Hepatic stellate cell (primary cell): Measurements from ENCODE around the gene UNC50.
"Not testable (repeated sequence)": the region's sequence is repeated elsewhere in the genome, so short reads cannot be mapped to it uniquely, and the experiment has no call there.

Source experiments
- DNase-seq: peaks from one replicate; pipeline ENCODE4 v3.0.0; 2011; ENCODE audit warnings: low spot score

UNC50 gene

DNA sequence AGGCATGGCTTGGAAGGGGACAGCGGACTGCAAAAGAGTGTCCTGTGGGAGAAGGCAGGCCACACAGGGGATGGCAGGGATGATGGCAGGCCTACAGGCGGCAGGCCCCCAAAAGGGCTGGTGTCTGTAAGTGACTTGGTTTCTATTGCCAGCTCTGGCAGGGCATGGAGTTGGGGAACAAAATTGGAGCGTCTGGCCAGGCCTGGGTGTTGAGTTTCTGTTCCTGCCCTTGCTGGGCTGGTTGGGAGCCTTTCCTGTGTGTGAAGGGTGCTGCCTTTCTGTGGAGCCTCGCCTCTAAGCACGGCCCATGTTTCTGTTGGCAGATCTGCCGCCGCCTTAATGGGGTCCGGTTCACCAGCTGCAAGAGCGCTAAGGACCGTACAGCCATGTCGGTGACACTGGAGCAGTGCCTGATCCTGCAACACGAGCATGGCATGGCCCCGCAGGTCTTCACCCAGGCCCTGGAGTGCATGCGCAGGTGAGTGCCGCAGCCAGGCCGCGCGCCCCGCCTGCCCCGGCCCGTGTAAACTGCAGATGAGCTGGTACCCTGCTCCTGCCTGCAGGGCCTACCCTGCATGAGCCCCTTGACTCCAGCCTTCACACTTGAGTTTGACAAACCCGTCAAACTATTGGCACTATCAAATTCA, 31.6 kb upstream of the UNC50 start:
- DNase-seq: no peak

DNA sequence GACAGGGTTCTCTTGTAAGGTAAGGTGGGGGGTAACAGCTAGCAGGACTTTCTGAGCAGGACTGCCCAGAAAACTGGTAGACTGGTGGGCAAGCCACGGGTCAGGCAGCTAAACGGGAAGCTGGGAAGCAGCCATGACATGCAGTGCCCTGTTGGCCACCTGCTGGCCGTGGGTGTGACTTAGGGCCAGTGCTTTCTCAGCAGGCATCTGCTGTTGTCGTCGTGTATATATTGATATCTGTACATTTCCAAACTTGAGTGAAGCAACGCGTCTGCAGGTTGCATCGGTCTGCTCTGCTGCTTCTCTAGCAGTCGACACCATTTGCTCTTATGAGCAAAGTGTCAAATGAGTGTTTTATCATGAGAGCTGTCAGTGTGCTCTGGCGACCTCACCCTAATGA, 31.1 kb upstream of the UNC50 start:
- no peak for DNase-seq

DNA sequence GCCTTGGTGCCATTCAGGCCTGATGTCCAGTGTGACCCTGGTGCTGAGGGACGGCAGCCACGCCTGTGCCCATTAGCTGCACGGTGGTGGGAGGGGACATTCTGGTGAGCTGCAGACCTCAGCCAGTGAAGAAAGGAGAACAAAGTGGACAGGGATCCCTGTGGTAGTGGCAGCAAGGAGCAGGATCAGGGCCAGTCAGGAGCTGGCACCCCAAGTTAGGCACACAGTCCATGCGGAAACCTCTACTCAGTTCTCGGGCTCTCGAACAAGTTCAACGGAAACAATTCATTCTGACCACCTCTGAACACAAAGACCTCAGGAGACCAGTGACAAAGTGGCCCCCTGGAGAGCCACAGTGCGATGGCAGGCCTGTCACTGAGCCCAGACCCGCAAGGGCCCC, 30.2 kb upstream of the UNC50 start:
- no peak for DNase-seq

DNA sequence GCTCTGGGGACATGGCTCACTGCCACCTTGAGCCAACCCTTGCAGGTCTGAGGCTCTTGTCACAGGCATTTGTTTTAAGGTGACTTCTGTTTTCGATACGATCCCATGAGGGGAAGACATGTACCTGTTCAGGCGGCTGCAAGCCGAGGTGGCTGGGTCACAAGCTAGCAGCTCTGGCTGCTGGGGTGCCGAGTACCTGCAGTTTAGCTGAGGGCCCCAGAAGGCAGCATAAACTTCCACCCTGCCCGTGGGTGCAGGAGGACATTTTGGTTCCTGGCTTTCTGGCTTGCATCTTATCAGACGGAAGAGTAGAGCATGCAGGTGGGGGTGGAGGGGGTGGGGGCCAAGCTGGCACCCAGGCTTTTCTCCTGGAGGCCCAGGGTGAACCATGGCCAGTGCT, 28.5 kb upstream of the UNC50 start:
- no peak for DNase-seq

DNA sequence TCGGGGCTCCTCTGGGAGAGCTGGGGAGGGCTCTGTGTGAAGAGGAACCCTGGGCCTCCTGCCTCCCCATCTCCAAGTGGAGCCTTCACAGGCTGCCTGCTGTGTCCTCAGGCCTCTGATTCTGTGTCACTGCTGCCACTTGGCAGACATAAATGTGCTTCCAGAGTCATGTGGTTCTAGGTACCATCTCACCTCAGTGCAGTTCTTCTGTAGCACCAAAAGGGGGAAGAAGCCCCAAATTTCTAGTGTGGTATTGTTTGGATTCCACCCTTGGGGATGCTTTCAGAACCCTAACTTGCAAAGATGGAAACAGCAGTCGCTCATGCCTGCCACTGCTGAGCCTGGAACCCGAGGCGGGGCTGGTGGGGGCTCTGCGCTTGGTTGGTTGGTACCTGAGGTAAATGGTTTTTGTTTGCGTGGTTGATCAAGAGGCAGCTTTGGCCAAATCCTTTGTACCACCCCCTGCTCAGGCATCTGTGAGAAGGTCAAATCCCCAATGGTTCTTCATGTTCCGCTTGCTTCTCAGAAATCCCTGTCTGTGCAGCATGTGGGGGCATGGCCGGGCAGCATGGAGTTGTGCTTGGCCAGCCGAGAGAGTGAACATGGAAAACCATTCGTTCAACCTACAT, 27.6 kb upstream of the UNC50 start:
- no peak for DNase-seq

DNA sequence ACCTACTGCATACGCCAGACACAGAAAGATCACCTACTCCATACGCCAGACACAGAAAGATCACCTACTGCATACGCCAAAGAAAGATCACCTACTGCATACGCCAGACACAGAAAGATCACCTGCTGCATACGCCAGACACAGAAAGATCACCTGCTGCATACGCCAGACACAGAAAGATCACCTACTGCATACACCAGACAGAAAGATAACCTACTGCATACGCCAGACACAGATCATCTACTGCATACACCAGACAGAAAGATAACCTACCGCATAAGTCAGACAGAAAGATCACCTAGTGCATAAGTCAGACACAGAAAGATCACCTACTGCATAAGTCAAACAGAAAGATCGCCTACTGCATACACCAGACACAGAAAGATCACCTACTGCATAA, 25.9 kb upstream of the UNC50 start:
- DNase-seq: no peak

DNA sequence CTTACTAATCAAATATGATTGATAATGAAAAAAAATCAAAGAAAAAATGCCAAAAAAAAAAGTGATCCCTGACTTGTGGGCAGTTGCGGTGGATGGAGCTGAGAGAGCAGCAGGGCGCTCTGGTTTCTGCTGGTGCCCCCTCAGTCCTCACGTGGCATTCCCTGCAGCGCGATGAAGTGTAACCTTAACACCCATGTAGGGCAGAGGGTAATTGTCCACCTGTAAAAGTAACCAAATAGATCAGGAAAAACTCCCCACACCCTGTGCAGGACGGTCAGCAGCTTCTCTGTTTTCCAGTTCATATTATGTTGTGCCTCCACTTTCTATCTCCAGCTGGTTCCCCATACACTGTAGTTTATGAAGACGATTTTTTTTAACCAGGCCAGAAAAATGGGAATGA, 25.1 kb upstream of the UNC50 start:
- no peak for DNase-seq

DNA sequence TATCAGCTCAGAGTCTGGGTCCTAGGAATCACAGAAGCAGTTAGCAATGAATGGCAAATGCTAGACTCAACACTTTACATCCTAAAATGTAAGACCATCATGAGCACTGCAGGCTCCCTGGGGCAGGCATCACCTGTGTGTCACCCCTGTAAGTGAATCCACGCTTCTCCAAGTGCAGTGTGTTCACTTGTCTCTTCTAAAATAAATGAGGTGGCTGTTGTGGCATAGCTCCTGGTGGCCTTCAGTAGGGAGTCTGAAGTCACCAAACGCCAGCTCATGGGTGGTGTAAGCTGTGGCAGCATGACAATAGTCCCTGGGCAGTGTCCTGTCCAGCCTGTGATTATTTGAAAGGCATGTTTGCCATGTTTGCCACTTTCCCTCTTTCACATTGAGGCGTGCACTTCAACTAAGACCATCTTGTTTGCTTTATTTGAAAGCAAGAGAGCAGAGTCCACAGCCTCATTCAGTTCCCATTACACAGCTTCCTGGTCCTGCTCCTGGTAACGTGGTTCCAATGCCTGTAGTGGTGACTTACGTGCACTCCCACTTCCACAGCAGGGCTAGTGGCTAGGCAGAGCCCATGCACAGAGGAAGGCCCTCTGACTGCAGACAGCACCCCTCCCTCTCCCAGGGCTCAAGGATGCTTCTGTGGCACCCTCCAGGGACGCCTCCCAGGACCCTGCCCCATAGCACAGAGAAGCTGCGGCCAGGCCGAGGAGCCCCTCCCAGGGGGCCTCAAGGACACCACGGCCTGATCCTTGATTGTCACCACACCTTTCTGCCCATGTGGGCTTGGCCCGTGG, 24.4 kb upstream of the UNC50 start:
- DNase-seq: no peak

DNA sequence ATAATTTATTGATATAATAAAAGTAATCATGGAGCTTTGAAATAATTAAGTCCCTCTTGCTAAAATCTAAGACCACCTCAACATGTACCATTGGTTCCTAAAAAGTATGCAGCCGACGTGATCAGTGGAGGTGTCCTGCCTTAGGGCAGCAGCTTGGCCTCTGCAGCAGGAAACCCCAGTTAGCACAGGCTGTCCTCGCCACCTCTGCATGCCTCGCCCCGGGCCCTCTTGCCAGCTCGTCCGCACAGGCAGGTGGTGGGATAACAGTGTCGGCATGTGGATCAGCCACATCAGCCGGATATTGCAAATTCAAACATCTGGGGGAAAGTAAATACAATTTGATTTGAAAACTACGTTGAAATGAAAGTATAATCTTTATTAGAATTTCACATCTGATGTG, 23.0 kb upstream of the UNC50 start:
- no peak for DNase-seq

DNA sequence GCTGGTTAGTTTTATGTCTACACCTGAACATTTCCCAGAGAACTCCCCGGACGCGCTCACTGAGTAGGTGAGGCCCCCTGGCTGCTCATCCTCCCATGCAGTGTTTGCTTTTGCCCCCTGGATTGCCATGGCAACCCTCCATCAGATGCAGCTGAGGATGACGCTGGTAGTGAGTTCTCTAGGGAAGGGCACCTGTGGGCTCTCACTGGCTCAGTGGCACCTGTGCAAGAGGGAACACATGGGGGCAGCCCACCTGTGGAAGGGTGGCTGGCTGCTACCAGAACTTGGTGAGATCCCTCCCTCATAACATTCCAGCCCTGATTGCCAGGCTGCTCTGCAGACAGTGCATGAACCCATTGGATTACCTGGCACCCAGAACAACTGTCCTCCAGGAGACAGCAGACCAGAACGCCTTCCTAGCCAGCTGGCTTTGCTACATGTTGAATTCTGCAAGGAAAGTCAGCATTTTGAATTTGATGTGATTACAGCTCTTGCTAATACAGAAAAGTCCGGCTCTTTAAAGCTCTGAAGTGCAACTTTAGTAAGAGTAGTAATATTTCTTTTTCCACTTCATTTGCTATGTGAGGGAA, 21.7 kb upstream of the UNC50 start:
- DNase-seq: no peak

DNA sequence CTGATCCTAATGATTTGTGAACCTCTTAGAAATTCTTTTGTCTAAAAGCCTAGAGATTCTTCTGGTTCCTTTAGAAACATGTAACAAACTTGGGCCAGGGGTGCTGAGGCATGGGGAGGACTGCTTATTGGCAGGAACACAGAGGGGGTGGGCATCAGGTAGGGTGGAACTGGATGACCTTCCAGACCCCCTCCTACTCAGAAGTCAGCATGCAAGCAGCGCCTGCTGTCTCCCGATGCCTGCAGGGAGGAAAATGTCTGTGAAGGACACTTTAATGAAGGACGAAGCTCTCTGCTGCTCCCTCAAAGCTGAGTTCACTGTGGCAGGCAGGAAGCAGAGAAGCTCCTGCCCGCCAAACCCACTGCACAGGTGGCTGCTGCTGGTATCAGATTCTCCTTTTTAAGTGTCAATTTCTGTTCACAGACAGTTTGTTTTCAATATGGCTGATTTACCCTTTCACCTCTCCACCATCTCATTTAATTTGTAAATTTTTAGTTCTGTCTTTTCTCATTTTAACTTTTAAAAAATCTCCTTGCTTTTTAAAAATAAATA, 19.4 kb upstream of the UNC50 start:
- DNase-seq: no peak

DNA sequence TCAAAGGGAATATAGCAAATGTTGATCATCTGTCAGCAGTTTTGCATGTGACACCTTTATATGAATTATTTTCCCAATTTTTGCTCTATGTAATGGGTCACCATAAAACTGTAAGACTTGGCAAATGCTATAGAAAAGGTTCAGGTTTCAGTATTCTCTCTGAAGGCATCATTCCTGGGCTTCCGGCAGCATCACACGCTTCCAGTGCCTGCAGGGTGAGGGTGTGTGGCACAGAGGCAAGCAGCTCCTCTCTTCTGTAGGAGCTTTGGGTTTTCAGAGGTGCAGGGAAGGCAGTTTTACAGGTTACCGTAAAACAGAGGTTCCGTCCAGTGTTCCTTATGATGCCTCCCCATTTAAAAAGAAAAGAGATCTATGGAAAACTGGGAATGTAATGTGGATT, 18.9 kb upstream of the UNC50 start:
- DNase-seq: no peak

DNA sequence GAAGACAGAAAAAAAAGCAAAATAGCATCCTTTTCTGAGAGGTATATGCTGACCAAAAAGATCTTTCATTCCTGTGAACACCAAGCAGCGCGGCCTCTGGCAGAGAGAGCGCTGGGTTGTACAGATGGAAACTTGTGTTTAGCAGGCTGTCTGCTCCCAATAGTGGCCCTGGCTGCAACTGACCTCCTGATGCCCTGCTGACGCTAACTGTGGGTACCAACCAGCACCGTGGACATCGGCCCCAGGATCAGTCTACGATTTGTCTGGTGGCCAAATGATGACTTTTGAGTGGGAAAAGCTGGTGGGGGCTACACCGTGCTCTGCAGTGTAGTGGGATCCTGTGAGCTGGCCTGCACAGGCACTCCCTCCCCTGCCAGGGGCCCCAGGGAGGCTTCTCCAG, 15.8 kb upstream of the UNC50 start:
- no peak for DNase-seq

DNA sequence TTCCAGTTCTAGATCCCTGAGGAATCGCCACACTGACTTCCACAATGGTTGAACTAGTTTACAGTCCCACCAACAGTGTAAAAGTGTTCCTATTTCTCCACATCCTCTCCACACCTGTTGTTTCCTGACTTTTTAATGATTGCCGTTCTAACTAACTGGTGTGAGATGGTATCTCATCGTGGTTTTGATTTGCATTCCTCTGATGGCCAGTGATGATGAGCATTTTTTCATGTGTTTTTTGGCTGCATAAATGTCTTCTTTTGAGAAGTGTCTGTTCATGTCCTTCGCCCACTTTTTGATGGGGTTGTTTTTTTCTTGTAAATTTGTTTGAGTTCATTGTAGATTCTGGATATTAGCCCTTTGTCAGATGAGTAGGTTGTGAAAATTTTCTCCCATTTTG, 13.7 kb upstream of the UNC50 start:
- DNase-seq: not testable (repeated sequence)

DNA sequence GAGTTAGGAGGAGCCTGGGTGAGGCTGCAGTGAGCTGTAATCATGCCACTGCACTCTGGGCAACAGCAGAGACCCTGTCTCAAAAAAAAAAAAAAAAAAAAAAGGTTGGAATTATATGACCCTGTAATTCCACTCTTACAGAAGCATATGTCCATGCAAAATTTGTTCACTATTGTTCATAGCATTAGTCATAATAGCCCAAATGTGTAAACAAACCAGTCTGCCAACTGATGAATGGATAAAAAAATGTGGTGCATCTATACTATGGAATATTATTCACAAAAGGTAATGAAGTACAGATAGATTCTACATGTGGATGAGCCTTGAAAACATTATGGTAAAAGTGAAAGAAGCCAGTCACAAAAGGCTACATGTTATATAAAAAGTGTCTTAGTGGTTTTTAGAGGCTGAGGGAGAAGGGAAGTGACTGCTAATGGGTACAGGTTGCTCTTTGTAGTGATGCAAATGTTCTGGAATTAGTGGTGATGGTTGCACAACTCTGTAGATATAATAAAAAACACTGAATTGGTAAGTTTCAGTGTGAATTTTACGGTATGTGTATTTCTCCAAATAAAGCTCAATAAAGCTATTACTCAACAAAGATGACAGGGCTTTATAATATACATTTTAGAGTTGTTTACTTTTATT, 9.5 kb upstream of the UNC50 start:
- DNase-seq: no peak

DNA sequence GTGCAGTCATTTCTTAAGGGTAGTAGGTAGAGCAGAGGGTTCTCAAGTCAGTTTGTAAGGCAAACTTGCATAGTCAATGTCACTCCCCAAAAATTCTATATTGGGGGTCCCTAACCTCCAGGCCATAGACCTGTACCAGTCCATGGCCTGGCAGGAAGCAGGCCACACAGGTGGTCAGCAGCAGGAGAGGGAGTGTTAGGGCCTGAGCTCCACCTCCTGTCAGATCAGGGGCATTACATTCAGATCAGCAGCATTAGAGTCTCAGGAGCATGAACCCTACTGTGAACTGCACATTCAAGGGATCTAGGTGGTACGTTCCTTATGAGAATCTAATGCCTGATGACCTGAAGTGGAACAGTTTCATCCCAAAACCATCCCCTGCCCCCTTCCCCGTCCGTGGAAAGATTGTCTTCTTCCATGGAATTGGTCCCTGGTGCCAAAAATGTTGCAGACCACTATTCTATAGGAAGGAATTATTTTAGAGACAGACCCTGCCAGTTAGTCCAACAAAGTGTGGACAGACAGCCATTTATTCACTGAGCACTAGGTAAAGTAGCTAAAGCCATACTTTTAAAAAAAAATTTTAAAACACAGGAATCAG, 6.8 kb upstream of the UNC50 start:
- peak; percentile 41 for DNase-seq

DNA sequence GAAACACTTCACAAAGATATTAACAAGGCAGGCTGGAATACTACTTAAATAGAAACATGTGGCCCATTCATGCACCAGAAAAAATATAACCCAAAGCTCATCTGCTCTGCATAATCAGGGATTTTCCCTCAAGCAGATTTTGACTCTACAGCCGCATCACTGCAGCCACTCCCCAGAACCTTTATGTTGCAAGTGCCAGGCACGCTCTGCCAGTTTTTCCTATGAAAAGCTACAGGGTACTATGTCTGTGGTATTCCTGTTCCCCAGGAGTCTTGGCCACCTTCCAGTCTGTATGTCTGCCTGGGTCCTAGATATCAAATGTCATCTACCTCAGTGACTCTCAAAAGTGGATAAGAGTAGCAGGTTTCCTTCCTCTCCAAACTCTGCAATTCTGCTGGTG, 3.8 kb upstream of the UNC50 start:
- no peak for DNase-seq

DNA sequence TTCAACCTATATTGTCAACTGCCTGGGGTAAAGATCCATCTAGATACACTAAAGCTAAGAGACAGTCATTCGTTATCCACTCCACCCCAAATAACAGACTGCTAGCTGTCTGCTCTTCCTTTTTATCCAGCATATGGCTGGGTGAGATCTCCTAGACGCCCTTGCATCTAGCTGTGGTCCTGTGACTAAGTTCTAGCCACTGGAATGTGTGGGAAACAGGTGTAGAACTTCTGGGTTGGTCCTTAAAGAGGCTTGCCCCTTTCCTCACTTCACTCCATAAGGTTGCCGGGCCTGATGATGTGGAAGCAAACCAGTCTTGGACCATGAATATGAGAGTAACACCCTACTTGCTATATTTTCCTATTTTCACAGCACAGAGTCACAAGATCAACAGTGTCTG, 3.3 kb upstream of the UNC50 start:
- no peak for DNase-seq

DNA sequence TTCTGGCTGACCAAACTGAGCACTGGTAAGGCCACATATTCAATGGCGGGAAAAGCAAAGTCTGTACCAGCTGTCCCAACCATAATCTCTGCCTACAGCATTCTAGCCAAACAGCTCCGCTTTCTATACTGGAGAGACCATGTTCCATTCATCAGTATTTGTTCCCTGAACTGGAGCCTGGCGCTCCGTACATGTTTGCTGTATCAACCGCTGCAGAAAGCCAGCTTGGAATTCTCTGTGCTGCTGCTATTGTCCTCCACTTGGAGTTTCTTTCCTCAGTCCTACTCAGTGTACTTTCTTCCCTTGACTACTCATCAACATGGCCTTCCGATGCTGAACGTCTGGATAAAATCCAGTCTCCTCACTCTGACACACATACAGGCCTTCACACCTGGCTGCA, 2.0 kb upstream of the UNC50 start:
- no peak for DNase-seq

DNA sequence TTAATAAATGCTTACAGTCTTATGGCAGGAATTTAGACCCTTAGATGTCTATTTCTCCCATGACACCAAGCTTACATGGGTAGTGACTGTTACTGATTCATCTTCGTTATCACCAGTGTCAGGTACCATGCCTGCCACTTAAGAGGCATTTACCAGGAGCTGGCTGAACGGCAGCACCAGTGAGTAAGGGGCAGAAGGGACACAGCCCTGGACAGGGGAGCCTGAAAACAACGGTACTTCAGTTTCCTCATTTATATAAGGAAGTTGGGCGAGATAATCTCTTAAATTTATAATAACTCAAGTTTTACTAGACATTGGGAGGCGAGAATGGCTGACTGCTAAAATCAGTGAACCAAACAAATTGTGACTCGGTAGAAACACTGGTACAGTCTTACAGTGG, 1.3 kb upstream of the UNC50 start:
- no peak for DNase-seq

DNA sequence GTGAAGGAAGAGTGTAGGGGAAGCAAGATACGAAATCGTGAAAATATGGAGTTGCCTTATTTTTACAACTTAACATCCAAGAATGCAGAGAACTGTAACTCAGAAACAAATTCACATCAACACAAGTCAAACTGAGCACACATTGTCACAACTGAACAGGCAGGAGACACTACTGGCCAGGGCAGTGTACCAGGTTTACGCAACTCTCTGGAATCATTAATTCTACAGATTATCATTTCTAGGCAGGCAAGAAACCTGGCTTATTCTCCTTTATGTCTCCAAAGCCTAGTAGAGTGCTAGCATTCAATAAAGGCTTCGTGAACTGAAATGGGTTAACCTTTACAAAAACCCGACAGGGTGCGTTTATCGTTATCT, 661 bp upstream of the UNC50 start:
- DNase-seq: peak; percentile 21
